ENCODE data around the gene BFSP2.

GRCh38 chr3:133369068-133369440, 30.8 kb upstream of the BFSP2 start:
- TF ChIP-seq POLR2A (IDR thresholded peaks at IDR 0.05), result no peak
- no peak for TF ChIP-seq CTCF (IDR thresholded peaks at IDR 0.05)
